GM21786 (cell line): ENCODE data around the gene F13A1.

ENCODE experiments used
- ATAC-seq: cut with Tn5 transposase; IDR thresholded peaks from one replicate; pipeline ENCODE4 v1.9.1; 2021; ENCODE audit not compliant: unreplicated experiment

The F13A1 gene

DNA sequence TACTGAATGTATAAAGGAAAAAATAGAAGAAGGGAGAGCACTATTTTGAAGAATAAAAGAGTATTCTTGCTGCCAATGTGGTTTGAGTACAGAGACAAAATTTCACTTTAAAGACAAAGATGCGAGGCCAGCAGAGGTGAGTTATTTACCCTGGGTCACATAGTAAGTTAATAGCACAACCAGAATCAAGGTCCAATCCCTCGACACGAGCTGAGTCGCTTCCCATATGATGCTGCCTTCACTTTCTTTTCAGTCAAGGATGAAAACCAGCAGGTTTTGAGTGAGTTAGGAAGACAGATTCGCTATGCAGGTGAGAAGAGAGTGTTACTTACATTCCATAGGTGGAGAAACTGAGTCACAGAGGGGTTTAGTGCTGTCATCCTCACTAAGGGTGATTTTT is 75.8 kb downstream of the F13A1 start:
- no peak for ATAC-seq

DNA sequence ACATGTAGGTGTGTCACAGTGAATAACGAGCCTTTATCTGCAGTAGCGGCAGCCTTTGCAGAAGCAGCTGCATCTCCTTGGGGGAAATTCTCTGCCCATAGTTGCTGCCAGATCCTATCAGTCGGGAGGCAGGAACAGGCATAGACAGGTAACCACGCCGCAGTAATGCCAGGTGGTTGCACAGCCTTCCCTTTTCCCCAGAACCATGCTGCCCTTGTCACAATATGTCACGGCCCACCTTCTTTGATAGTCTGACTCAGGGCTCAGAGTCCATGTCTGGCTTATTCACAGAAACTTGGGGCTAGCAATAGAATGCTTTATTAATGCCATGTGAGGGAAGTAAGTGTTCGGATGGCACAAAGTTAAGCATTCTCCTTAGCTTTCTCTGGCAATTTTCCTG is 76.6 kb downstream of the F13A1 start:
- ATAC-seq: no peak

DNA sequence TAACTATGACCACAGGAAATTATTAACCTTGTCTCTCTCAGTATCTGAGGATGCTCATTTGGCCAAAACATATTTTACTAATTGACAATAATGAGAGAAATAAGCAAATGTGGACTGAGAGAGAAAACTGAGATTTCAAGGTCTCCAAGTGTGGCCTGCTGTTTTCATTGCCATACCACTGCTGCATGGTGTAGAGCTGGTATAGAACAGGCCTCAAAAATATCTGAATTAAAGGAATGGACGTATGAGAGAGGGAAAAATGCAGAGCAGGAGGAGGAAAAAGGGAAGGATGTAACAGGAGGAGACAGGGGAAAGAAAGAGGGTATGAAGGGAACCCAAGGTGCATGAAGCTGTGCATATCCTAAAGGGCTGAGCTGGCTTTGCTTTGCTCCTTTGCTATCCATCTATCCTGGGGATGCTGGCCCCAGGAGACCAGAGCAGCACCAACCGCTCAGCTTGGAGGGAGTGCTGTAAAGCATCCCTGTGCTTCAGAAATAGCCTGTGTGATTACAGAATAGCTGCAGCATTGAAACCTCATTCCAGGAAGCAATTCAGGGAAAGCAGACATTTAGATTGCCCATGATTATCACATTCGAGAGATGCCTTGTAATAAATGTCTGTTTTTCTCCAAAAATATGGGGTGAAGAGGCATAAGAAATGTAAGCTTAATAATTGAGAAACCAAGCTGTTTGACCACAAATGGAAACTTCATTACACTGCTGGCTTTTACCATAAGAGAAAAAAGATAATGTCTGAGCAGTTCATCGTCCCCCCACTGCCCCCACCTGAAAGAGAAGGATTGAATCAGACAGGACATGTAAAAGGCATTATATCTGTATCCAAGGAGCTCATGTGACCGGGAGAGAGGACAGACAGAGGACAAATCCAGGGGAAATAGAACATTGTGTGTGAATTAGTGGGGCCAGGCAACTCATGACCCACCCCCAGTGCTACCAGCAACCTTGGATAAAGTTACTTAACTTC is 80.6 kb downstream of the F13A1 start:
- no peak for ATAC-seq

DNA sequence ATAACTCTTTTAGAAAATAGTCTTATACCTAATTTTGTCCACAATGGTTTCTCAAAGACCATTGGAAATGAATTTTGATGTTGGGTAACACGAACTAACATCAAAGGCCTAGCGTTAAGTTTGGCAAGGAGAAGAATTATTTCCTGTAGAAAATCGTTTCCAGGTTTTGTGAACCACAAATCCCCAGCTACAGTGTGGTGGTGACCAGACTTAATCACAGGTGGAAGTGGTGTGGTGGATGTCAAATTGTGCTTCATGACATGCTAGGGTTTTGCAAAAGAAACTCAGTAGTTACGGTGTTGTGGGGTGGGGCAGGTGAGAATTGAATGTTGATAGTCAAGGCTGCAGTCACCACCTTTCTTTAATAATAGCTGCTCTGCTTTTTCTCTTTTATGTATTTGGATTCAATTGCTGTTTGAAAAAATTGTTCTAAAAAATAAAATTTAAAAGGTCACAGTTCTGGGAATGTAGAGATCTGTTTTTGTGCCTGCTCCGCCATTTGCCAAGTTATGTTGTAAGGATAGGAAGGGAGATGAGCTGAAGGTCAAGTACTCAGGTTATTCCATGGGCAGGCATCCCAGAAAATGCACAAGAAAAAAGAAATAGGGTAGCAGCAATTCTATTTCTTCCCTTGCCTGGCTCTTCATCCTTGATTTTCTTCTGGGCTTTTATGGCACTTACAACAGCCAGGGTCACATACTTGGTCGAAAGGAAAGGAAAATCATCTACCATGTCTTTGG is 83.6 kb downstream of the F13A1 start:
- no peak for ATAC-seq

DNA sequence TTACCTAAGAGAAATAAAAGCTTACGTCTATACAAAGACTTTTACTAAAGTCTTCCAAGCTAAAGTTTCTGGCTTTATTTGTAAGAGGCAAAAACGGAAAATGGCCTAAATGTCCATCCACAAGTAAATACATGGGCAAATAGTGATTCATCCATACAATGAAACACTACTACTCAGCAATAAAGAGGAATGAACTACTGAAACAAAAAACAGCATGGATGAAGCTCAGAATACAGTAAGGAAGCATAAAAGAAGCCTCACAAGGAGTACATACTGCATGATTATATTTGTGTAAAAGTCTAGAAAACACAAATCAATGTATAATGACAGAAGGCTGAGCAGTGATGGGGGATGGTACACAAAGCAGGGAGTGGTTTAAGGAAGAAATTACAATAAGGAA is 84.7 kb downstream of the F13A1 start:
- no peak for ATAC-seq

DNA sequence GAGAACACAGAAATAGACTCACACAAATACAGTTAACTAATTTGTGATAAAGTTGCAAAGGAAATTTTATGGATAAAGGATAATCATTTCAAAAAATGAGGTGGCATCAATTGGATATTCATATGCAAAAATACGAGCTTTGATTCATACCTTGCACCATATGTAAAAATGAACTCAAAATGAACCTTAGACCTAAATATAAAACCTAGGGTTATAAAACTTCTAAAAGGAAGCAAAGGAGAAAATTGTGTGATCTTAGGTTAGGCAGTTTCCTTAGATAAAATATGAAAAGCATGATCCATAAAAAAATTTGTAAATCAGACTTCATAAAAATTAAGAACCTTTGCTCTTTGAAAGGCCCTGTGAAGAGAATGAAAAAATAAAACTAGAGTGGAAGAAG is 85.5 kb downstream of the F13A1 start:
- ATAC-seq: no peak

DNA sequence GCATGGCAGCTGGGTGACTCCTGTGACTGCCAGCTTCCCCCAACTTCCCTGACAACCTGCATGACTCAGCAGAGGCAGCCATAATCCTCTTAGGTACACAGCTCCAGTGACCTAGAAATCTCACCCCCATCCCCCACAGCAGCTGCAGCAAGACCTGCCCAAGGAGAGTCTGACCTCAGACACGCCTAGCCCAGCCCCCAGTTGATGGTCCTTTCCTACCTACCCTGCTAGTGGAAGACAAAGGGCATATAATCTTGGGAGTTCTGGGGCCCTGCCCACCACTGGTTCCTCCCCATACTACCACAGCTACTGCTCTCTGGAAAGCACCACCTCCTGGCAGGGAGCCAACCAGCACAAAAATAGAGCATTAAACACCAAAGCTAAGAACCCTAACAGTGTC is 90.2 kb downstream of the F13A1 start:
- no peak for ATAC-seq

DNA sequence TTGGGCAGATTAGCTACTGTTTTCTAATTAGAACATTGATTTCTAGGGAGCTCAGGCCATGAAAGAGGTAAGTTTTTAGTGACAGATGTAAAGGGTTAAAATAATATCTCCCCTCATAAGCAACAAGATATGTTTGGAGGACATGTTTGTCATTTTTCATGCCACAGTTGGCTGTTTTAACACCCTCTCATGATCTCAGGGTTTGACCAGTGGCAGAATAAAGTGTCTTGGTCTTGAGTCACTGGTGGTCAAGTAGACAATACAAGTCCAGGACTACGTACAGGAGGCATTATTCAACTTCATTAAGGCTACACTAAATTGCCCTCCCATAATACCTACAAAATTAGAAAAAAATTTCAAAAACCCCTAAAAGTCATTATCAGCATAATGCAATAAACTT is 92.6 kb downstream of the F13A1 start:
- ATAC-seq: no peak

DNA sequence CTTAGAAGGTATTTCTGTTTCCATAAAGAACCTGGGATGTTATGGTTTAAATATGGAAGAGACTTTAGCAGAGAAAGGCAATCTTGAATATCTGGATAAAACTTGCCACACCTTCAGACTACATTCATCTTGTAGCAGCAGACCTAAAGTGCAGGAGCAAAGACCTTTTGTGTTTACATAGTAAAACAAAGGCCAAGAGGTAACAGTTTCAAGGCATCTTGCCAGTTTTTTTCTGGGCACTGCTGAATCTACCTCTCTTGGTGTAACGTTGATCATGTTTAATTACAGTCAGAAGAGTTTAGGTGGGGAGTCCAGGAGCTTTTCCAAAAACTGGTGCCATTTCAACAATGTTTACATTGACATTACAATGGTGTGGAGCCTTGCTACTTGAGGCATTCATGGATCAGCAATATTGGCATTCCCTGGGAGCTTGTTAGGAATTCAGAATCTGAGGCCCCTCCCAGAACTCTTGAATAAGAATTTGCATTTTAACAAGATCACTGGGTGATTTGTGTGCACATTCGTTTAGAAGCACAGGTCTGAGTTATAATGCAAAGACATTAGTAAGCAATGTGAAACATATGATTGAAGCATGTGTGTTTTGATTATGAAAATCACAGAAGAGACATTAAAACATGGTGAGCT is 94.5 kb downstream of the F13A1 start:
- no peak for ATAC-seq

DNA sequence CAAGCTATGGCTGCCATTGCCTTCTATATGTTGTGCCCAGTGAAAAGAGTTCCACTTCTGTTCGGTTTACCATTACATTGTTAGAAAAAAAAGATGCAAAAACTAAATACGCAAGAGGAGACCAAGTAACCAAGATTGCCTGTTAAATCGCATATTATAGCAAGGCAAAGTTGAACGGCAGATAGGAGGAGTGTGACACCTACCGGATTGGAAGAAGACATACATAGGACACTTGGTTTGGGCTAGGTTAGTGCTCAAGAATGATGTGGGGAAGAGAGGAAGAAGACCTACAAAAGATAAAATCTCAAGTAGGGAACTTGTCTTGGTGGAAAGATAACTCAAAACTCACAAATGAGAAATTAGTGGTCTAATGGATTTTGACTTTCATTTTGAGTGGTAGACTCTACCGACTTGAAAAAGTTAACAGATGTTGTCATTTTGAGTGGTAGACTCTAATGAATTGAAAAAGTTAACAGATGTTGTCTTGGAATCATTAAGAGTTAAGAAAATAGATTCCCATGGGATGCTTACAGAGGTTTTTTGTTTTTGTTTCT is 95.5 kb downstream of the F13A1 start:
- ATAC-seq: no peak

DNA sequence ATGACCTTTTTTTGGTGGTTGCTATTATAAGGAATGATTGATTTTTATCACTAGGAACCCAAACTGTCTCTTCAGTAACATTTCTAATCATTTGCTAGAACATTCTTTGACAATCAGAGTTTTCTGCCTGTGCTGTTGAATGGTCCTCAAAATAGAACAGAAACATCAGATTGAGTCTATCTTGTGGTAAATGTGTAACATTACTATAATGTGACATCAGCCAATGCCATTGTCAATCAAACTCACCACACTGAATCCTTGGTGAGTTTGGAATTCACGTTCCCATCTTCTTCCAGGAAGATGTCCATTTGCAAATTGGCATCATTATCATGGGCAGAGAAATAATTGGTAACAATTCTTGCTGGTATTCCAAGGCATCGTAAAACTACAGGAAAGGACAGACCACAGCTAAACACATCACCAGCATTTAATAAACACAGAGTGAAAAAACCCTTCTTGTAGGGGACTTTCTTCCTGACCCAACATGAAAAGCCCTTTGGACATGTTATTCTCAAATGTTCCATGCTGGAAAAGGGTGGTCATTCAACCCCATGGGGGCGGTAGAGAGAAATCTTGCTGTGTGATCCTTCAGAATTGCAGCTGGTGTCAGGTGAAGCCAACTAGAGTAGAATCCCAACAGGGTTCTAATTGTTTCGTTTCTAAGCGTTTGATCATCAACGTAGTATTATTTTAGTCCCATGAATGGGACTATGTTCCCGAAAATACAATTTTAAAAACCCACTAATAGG is 98.5 kb downstream of the F13A1 start:
- ATAC-seq: no peak

DNA sequence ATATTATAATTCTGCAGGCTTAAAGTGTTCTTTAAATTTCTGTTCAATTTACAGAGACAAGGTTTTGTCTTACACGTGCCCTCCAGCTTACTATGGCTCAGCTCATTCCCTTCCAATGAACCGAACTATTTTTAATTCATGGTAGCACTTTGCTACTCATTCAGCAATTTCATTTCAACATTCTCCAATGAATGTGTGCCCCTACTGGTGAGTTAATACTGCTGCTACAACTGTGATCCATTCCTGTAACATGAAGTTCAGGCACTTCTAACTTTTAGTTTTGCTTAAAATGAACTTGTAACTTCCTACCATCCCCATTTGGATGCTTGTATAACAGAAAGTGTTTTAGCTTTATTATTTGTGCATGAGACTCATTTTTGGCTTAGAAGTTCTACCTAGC is 99.7 kb downstream of the F13A1 start:
- no peak for ATAC-seq

DNA sequence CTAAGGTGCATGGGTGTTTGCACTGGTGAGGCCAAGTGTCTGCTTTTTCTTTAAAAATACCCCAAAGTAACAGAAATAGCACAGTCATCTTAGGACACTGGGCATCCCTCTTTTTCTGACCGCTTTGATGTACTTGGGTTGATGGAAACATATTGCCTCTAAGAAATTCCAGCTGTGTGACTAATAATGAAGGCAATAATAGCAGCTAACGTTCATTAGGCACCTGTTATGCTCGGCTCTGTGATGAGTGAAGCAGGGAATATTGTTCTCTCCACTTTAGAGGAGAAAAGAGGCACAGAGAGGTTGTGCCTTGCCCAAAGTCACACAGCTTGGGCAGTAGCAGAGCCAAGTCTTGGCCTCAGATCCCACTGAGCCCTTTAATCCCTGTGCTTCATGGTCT is 100.7 kb downstream of the F13A1 start:
- no peak for ATAC-seq

DNA sequence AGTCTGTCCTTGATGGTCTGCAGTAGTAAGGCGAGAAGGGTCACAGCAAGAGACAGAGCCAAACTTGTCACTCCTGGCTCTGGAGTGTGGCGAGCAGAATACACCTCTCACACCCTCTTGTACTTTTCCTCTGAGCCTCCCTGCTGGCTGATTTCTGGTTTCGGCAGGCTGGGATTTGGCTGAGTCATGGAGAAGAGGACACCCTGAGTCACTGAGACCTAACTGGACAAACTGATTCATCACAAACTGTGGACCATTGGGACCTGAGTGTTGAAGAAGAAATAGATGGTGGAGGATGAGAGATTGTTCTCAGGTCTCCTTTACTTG is 101.7 kb downstream of the F13A1 start:
- ATAC-seq: no peak

DNA sequence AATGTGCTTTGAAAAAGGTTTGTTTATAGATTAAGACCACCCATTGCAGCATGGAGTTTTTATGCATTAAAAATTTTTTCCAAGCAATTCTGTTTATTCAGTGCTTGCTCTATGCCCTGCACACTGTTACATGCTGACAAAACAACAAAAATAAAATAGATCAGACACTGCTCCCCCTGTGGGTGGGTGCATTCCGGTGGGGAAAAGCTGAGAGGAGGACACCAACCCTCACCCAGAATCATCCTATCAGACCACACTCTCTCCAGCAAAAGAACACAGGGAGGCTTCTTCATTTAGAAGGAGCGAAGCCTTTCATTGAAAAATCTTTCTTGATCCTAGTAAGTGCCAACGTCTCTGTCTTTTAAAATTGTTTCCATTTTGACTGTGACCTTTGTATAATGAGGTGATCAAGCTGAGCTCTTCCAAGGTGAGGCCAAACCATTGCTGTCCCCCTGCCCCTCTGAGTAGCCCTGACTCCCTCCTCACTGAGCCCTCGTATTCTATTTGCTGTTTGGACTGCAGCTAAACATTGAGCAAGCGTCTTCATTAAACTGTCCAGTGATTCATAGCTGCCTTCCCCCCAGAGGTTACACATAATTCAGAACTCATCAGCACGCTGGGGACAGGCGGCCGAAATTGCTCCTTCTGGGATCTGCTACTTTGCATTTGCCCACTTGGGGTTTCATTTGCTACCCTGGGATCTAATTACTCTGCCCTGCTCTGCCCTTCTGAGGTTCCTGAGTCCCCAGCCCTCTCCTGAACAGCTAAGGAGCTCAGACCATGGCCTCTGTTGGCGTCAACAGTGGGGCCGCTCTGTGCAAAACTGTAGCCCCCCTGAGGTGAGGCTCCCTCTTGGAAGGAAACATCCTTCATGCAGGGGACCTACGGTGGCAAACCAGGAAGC is 102.4 kb downstream of the F13A1 start:
- no peak for ATAC-seq

DNA sequence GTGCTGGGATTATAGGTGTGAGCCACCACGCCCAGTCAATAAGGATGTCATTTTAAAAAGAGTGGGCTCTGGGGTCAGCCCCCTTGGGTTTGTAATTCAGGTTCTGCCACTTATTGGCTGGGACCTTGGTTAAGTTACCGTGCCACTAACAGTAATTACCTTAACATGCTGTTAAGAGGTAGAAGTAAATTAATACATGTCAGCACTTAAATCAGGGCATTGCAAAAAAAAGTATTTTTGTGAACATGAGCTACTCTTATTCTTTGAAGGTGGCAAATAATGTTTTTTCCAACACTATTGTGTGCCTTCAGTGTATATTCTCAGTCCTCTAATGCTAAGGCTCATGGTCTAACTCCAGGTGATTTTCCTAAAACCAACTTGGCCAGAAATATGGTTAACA is 109.5 kb downstream of the F13A1 start:
- ATAC-seq: no peak

DNA sequence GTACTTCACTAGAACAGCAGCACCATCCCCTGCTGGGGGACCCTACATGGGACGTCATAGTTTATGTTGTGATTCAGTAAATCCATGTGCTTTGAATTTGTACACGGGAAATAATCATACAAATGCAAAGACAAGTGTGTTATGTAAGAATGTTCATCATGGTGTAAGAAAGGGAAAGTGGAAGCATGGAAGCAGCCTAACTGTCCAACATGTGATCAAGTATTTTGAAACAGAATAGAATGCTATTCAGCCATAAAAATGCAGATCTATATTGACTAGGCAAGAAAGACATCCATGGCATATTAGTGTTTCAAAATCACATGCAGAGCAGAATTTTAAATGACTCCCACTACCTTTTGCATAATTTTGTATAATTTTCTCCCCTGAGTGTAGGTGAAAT is 117.6 kb downstream of the F13A1 start:
- ATAC-seq: no peak

DNA sequence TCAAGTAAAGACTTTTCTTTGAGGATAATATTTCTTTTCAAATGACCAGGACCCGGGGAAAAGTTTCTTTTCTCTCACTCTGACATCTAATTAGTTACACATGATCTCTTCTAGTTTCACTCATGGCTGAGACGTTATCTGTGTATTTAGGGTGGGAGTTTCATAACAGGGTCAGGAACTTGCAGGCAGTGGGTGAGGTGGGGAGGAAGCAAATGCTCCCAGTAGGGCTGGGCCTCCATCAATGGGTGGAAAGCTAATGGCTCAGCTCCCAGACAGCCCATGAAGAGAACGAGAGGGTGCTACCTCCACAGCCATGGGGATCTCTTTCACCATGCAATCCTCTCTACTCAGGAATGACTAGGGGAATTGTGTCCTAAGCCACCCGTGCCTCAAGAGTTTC is 119.3 kb downstream of the F13A1 start:
- no peak for ATAC-seq

DNA sequence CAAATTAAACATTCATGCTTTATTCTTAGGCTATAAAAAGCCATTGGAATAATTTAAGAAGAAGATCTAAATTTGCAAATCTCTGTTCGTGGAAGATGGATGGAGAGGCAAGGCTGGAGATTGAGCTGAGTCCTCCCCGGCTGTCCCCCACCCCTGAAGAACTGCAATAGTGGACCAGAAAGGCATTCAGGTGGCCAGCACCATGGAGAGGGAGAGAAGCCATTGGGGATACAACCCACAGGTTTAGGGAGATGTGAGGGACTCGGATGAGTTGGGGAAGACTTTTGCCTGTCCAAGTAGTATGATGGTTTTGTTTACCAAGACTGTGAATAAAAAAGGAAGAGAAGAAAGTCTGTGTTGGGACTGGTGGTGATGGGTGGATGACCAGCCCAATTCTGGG is 120.8 kb downstream of the F13A1 start:
- no peak for ATAC-seq

DNA sequence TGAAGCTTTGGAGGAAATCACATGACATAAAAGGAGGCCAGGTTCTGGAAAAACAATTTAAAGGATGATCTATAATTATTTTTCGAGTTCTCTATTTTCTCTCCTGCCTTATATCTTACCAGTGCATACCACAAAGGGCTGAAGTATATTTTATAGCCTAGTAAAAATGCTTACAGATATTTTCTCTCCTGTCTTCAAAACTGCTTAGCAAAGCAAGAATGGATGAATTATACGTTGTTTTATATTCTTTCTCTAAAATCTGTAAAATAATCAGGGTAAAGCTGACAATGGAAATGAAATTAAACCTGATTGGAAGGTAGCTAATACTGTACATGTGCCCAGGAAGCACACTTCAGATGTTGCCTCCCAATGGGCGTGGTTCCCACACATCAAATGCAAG is 123.7 kb downstream of the F13A1 start:
- ATAC-seq: no peak
